GM23248 (cell line): ENCODE data around the gene KCNN3. TPM values are rescaled to one million over a fixed set of nuclear protein-coding genes. Genes with fewer than 3 reads are reported as not detected.

Experiments used
- DNase-seq: peaks from one replicate; pipeline ENCODE4 v3.0.0-alpha.2; 2015
- H2AFZ ChIP-seq: fragments of 200-600 bp; sonication (generic); 2 replicates; pipeline ENCODE4 v1.6.1; 2016; ENCODE audit warnings: antibody characterized with exemption
- H3F3A ChIP-seq: fragments of 200-600 bp; sonication (generic); 2 replicates; pipeline ENCODE4 v1.6.1; 2016; ENCODE audit warnings: mild to moderate bottlenecking, antibody characterized with exemption, mixed run types; ENCODE audit not compliant: insufficient read depth
- H3K27ac ChIP-seq: fragments of 200-600 bp; sonication (generic); 2 replicates; pipeline ENCODE4 v1.5.1; 2016; ENCODE audit warnings: mild to moderate bottlenecking
- H3K27me3 ChIP-seq: fragments of 200-600 bp; sonication (generic); replicated peaks from 2 replicates; pipeline ENCODE4 v1.6.1; 2016; ENCODE audit warnings: mild to moderate bottlenecking; ENCODE audit not compliant: insufficient read depth
- H3K36me3 ChIP-seq: fragments of 200-600 bp; sonication (generic); 2 replicates; pipeline ENCODE4 v1.6.1; 2016; ENCODE audit warnings: low read depth, mild to moderate bottlenecking
- H3K4me1 ChIP-seq: fragments of 200-600 bp; sonication (generic); 2 replicates; pipeline ENCODE4 v1.6.1; 2016; ENCODE audit warnings: mild to moderate bottlenecking; ENCODE audit not compliant: insufficient read depth
- H3K4me2 ChIP-seq: fragments of 200-600 bp; sonication (generic); one replicate; pipeline ENCODE4 v1.6.1; 2016; ENCODE audit warnings: mild to moderate bottlenecking; ENCODE audit not compliant: unreplicated experiment
- H3K4me3 ChIP-seq: fragments of 200-600 bp; sonication (generic); 2 replicates; pipeline ENCODE4 v1.5.1; 2016; ENCODE audit warnings: mild to moderate bottlenecking
- H3K79me2 ChIP-seq: fragments of 200-600 bp; sonication (generic); 2 replicates; pipeline ENCODE4 v1.6.1; 2016; ENCODE audit warnings: mild to moderate bottlenecking; ENCODE audit not compliant: insufficient read depth
- H3K9ac ChIP-seq: fragments of 200-600 bp; sonication (generic); 2 replicates; pipeline ENCODE4 v1.6.1; 2016; ENCODE audit warnings: mild to moderate bottlenecking
- H3K9me2 ChIP-seq: fragments of 200-600 bp; sonication (generic); 2 replicates; pipeline ENCODE4 v1.6.1; 2016; ENCODE audit warnings: mixed run types, mild to moderate bottlenecking, moderate library complexity; ENCODE audit not compliant: insufficient read depth
- H3K9me3 ChIP-seq: fragments of 200-600 bp; sonication (generic); one replicate; pipeline ENCODE4 v1.6.1; 2017; ENCODE audit warnings: low read depth
- H4K20me1 ChIP-seq: fragments of 200-600 bp; sonication (generic); 2 replicates; pipeline ENCODE4 v1.6.0; 2016; ENCODE audit not compliant: insufficient read depth
- EZH2 ChIP-seq: fragments of 200-600 bp; sonication (generic); IDR thresholded peaks from 2 replicates; pipeline ENCODE4 v1.6.1; 2018; ENCODE audit warnings: antibody characterized with exemption, mild to moderate bottlenecking; ENCODE audit not compliant: insufficient read depth, poor library complexity, severe bottlenecking
- EZH2phosphoT487 ChIP-seq: fragments of 200-600 bp; sonication (generic); IDR thresholded peaks from 2 replicates; pipeline ENCODE4 v1.6.1; 2018; ENCODE audit warnings: antibody characterized with exemption, moderate library complexity, mild to moderate bottlenecking, low read depth; ENCODE audit not compliant: insufficient read depth
- WGBS, 2 experiments: methylation state at CpG; one replicate each; pipeline ENCODE4 v1.1.6; 2015 to 2017; ENCODE audit warnings: low lambda C conversion rate in 2 of 2, low coverage in 1 of 2; ENCODE audit errors: missing lambda C conversion rate in 2 of 2; 5-methylcytosine and 5-hydroxymethylcytosine counted together
- in situ Hi-C: fragments of 300-500 bp; cut with MboI; formaldehyde crosslinking; loops from 2 replicates; pipeline ENCODE4 v1.15.0; 2020
- polyA plus RNA-seq: library from polyadenylated mRNA; unstranded; fragments of >200 nt; fragmentation: Nextera tagmentation; extraction: Ambion mirVana; gene quantifications from 2 replicates; pipeline ENCODE4 v1.2.1, GENCODE V29; 2016
- total RNA-seq: library from RNA; depleted of rRNA; stranded (reverse); fragments of >200 nt; shearing (Covaris generic); gene quantifications from 2 replicates; pipeline ENCODE4 v1.2.3, GENCODE V29; 2014

Gene KCNN3
- total and polyA plus RNA-seq, 2 experiments from 2014 or later, result not detected

DNA sequence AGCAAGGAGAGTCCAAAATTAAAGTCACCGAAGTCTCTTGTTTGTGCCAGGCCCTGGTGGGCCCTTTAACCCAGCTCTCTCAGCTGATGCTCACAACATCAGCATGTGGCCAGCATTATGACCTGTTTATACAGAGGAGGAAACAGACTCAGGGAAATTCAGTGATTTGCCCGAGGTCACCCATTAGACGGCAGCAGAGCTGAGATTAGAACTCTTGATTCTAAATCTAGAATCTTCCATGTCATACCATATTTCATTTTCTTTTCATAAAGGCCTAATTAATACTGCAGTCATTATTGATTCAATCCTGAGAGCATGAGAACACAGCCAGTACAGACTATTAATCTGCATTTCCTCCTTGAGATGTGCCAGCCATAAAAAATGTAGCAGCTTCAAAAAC lies 63.7 kb downstream of the KCNN3 start:
- in situ Hi-C loops, result no loop called here
- no peaks in the 10 kb centered on the region for H3K4me1 ChIP-seq
- TF ChIP-seq EZH2 (no peak), EZH2phosphoT487 (no peak)
- no peaks in the 10 kb centered on the region for H3K9me3 ChIP-seq
- H3K27ac ChIP-seq, result no peak overlapping the region
- no peaks in the 10 kb centered on the region for H4K20me1 ChIP-seq
- no peaks in the 10 kb centered on the region for H3F3A ChIP-seq
- DNase-seq, result no peak
- H3K4me3 ChIP-seq, result no peak overlapping the region
- H3K9me2 ChIP-seq, result no peaks in the 10 kb centered on the region
- no peak overlapping the region for H3K4me2 ChIP-seq
- peaks cover 49% of the 10 kb centered on the region for H3K27me3 ChIP-seq
- H2AFZ ChIP-seq, result no peak overlapping the region
- H3K79me2 ChIP-seq, result no peaks in the 10 kb centered on the region
- WGBS, 2 experiments, result 48 to 56% methylated on average over 3 of the region's 3 CpGs
- H3K36me3 ChIP-seq, result no peaks in the 10 kb centered on the region
- no peak overlapping the region for H3K9ac ChIP-seq

DNA sequence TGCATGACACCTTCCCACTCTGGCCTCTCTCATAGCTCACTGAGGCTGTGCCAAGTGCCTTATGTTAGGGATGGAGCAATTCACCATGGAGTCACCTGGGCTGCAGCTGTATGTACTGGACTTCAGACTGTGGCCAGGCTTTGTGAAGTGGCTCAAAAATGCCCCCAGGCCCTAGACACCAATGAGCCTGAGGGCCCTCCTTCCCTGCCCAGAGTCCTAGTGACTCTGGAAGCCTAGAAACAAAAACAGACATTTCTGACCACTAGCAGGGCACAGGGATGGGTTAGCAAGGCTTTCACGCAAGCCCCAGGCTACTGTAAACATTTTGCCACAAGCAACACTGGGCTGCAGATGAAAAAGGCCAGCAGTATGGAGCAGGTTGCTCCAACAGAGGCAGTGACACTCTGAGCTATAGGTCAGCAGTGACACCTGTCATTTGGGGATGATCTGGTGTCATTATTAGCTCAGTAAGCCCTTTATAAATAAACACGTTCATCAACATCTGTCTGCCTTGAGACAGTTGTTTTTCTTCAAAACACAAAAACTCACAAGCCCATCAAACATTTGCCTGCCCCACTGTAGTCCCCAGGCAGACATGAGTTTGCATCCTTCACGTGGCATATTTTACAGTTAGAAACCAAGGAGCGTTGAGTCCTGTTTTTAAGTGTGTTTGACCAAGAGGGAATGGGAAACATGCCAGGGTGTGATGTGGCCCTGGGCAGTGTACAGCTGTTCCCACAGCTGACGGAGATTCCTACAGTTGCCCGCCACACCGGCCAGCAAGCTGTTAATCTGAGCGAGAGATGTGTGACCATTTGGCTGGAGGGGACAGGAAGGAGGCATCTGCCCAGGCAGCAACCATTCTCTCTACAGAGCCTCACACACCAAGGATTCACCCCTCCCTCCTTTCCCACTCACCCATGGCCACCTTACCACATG lies 66.8 kb downstream of the KCNN3 start:
- H3K4me1 ChIP-seq, result no peaks in the 10 kb centered on the region
- WGBS, 2 experiments, result 57 to 61% methylated on average over 8 of the region's 8 CpGs
- no peak overlapping the region for H2AFZ ChIP-seq
- no peaks in the 10 kb centered on the region for H3F3A ChIP-seq
- no peaks in the 10 kb centered on the region for H3K9me3 ChIP-seq
- TF ChIP-seq EZH2 (no peak), EZH2phosphoT487 (no peak)
- no peak overlapping the region for H3K9ac ChIP-seq
- no peak overlapping the region for H3K27ac ChIP-seq
- peaks cover 50% of the 10 kb centered on the region for H3K27me3 ChIP-seq
- H3K4me3 ChIP-seq, result no peak overlapping the region
- in situ Hi-C loops, result no loop called here
- DNase-seq, result no peak
- H3K9me2 ChIP-seq, result no peaks in the 10 kb centered on the region
- H3K79me2 ChIP-seq, result no peaks in the 10 kb centered on the region
- no peaks in the 10 kb centered on the region for H4K20me1 ChIP-seq
- no peak overlapping the region for H3K4me2 ChIP-seq
- H3K36me3 ChIP-seq, result no peaks in the 10 kb centered on the region

DNA sequence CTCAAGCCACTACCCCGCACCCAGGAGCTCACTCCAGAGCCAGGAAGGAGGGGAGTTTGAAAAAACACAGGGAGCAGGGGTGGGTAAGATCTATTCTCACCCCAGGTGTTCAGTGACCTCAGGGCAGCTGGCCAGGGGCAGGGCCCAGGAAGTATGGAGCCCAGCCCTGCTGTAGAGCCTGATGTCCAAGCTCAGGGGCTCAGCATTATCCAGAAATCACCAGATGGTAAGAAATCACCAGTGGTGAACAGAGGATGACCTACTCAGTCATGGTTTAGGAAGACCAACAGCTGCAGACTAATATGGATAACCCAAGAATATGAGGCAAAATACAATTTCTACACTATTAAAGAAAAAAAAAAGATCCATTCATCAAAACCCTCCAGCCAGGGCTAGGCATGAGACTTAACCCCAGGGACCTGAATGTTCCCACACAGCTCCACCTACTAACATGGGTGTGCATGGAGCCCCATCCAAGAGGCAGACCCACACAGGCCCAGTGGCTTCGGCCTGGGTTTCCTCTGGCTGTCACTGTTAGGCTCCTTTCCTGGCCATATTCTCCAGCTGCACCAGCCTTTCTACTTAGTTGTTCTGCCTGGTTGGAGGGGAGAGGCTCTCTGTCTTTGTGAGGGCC lies 67.6 kb downstream of the KCNN3 start:
- Histone ChIP-seq H3K79me2 (no peaks in the 10 kb centered on the region), H2AFZ (no peak overlapping the region), H3K27me3 (peaks cover 50% of the 10 kb centered on the region), H3K9ac (no peak overlapping the region), H3K4me2 (no peak overlapping the region), H3K36me3 (no peaks in the 10 kb centered on the region), H3K4me1 (no peaks in the 10 kb centered on the region), H4K20me1 (no peaks in the 10 kb centered on the region), H3K27ac (no peak overlapping the region), H3K4me3 (no peak overlapping the region), H3K9me3 (no peaks in the 10 kb centered on the region), H3F3A (no peaks in the 10 kb centered on the region), H3K9me2 (no peaks in the 10 kb centered on the region)
- 40 to 46% methylated on average over 2 of the region's 2 CpGs for WGBS, 2 experiments
- no peak for DNase-seq
- in situ Hi-C loops, result no loop called here
- TF ChIP-seq EZH2 (no peak), EZH2phosphoT487 (no peak)

DNA sequence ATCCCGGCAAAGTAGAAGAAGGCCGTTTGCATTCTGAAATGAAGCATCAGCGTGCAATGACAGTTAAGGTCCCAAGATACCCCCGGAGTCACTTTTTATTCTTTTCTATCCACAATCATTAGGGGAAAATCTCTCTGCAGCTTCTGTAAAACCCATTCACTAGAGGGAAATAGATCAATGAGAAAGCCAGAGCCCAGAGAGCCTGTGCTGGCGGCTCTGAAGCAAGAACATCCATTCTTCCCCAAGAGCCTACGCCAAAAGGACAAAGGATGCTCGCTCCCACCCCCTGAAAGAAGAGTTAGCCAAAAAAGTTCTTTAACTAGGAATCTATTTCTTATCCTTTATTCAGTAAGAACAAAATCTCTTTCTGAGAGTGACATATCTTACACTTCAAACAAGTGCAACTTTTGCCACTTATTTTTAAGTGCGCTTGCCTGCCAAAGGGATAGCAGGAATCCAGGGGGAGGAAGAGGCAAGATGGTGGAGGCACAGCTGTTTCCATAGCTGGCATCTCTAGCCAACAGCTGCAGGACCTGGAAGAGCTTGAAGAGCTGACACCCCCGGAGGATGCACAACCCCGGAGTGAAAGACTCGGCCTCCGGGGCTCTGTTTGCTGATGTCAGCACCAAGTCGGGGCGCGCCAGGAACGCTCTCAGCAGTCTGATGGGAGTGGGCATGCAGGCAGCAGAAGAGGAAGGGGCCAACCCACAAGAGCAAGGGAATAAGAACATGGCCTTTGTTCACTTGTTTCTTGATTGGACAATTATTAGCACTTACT lies 68.7 kb downstream of the KCNN3 start:
- H3K9me2 ChIP-seq, result no peaks in the 10 kb centered on the region
- H3F3A ChIP-seq, result no peaks in the 10 kb centered on the region
- in situ Hi-C loops, result no loop called here
- no peak overlapping the region for H2AFZ ChIP-seq
- H3K4me3 ChIP-seq, result no peak overlapping the region
- no peaks in the 10 kb centered on the region for H4K20me1 ChIP-seq
- WGBS, 2 experiments, result 68% methylated on average over 16 of the region's 16 CpGs
- no peak for TF ChIP-seq EZH2
- no peak for TF ChIP-seq EZH2phosphoT487
- no peaks in the 10 kb centered on the region for H3K4me1 ChIP-seq
- H3K4me2 ChIP-seq, result no peak overlapping the region
- DNase-seq, result no peak
- H3K9ac ChIP-seq, result no peak overlapping the region
- H3K27me3 ChIP-seq, result peaks cover 50% of the 10 kb centered on the region
- no peaks in the 10 kb centered on the region for H3K79me2 ChIP-seq
- H3K36me3 ChIP-seq, result no peaks in the 10 kb centered on the region
- H3K27ac ChIP-seq, result no peak overlapping the region
- H3K9me3 ChIP-seq, result no peaks in the 10 kb centered on the region
